ENCODE results near the gene TSFM. TPM values are rescaled to one million over a fixed set of nuclear protein-coding genes. Genes with fewer than 3 reads are reported as not detected.
A peak's percentile ranks its signal among the peaks of the same experiment; 100 is the strongest.

The TSFM gene
- total and polyA plus RNA-seq, 2 of the 13 experiments (the other 11 are each of a cell fraction or from before 2014, with no cell fraction given), result 29.8 to 68.3 TPM

DNA sequence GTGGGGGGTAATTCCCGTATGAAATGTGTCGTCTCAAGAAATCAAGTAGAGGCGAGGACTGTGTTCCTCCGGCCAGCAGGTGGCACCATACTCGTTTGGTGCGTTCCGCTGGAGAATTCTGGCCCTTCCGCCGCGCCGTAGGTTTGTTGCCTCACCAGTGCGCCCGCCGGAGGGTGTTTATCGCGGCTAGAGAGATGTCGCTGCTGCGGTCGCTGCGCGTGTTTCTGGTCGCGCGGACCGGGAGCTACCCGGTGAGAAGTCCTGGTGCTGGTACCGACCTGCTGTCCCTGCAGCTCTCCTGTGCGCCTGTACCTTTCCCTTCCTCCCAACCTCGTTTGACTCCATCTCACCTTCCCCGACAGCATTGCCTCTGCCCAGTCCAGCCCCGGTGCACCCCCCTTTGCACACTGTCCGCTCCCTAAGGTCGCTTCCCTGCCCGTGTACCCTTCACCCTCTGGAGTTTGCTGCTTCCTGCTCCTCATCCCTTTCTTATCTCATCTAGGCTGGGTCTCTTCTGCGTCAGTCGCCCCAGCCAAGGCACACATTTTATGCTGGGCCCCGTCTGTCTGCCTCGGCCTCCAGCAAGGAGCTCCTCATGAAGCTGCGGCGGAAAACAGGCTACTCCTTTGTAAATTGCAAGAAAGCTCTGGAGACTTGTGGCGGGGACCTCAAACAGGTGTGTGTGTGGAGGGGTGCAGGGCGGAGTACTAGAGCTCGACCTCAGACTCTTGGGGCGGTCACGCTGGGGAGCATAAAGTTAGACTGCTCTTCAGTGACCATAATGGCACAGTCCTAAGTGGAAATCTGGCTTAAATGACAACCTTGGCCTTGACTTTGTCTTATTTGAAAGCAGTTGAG is at the start of gene TSFM (continued):
- TF ChIP-seq, protein P1, sequence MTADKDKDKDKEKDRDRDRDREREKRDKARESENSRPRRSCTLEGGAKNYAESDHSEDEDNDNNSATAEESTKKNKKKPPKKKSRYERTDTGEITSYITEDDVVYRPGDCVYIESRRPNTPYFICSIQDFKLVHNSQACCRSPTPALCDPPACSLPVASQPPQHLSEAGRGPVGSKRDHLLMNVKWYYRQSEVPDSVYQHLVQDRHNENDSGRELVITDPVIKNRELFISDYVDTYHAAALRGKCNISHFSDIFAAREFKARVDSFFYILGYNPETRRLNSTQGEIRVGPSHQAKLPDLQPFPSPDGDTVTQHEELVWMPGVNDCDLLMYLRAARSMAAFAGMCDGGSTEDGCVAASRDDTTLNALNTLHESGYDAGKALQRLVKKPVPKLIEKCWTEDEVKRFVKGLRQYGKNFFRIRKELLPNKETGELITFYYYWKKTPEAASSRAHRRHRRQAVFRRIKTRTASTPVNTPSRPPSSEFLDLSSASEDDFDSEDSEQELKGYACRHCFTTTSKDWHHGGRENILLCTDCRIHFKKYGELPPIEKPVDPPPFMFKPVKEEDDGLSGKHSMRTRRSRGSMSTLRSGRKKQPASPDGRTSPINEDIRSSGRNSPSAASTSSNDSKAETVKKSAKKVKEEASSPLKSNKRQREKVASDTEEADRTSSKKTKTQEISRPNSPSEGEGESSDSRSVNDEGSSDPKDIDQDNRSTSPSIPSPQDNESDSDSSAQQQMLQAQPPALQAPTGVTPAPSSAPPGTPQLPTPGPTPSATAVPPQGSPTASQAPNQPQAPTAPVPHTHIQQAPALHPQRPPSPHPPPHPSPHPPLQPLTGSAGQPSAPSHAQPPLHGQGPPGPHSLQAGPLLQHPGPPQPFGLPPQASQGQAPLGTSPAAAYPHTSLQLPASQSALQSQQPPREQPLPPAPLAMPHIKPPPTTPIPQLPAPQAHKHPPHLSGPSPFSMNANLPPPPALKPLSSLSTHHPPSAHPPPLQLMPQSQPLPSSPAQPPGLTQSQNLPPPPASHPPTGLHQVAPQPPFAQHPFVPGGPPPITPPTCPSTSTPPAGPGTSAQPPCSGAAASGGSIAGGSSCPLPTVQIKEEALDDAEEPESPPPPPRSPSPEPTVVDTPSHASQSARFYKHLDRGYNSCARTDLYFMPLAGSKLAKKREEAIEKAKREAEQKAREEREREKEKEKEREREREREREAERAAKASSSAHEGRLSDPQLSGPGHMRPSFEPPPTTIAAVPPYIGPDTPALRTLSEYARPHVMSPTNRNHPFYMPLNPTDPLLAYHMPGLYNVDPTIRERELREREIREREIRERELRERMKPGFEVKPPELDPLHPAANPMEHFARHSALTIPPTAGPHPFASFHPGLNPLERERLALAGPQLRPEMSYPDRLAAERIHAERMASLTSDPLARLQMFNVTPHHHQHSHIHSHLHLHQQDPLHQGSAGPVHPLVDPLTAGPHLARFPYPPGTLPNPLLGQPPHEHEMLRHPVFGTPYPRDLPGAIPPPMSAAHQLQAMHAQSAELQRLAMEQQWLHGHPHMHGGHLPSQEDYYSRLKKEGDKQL (CRISPR knock-in tag; IDR thresholded peaks at IDR 0.05; ENCODE audit: low read depth), result no peak
- TF ChIP-seq PLRG1 (conservative IDR thresholded peaks at IDR 0.05), result no peak
- no peak for TF ChIP-seq ZNF550 (CRISPR knock-in tag; IDR thresholded peaks at IDR 0.05; ENCODE audit: borderline replicate concordance)
- peak; percentile 79 for TF ChIP-seq FOXA3 (CRISPR knock-in tag; IDR thresholded peaks at IDR 0.05)
- peak; percentile 41; the same call in 1 of the 2 replicates for TF ChIP-seq GABPA (IDR thresholded peaks at IDR 0.05; ENCODE audit: low read depth, low read length)
- peak; percentile 82 for TF ChIP-seq GABPA (CRISPR knock-in tag; IDR thresholded peaks at IDR 0.05; ENCODE audit: low read depth)
- no peak for TF ChIP-seq KDM6A (CRISPR knock-in tag; IDR thresholded peaks at IDR 0.05; ENCODE audit: low read depth)
- TF ChIP-seq ZNF235 (CRISPR knock-in tag; IDR thresholded peaks at IDR 0.05; ENCODE audit: borderline replicate concordance), result peak; percentile 66; the same call in 1 of the 2 replicates
- no peak for TF ChIP-seq MTA1 (CRISPR knock-in tag; IDR thresholded peaks at IDR 0.05; ENCODE audit: borderline replicate concordance)
- 0 out of 2 replicates have a peak, but pooled peaks have one; percentile 43 for TF ChIP-seq SP2 (CRISPR knock-in tag; IDR thresholded peaks at IDR 0.05)
- peak; percentile 93 for TF ChIP-seq CREM (IDR thresholded peaks at IDR 0.05)
- no peak for TF ChIP-seq CREM (CRISPR knock-in tag; IDR thresholded peaks at IDR 0.05)
- TF ChIP-seq PITX1 (CRISPR knock-in tag; IDR thresholded peaks at IDR 0.05), result peak; percentile 57; the same call in 1 of the 2 replicates
- 0 out of 2 replicates have a peak, but pooled peaks have one; percentile 18 for TF ChIP-seq ZNF790 (CRISPR knock-in tag; IDR thresholded peaks at IDR 0.05; ENCODE audit: borderline replicate concordance)
- no peak for TF ChIP-seq STAT5B (CRISPR knock-in tag; IDR thresholded peaks at IDR 0.05)
- peak; percentile 94; the same call in 1 of the 2 replicates for TF ChIP-seq ZNF788 (CRISPR knock-in tag; IDR thresholded peaks at IDR 0.05; ENCODE audit: borderline replicate concordance)
- TF ChIP-seq ZNF572 (CRISPR knock-in tag; IDR thresholded peaks at IDR 0.05), result no peak
- TF ChIP-seq, protein P2, sequence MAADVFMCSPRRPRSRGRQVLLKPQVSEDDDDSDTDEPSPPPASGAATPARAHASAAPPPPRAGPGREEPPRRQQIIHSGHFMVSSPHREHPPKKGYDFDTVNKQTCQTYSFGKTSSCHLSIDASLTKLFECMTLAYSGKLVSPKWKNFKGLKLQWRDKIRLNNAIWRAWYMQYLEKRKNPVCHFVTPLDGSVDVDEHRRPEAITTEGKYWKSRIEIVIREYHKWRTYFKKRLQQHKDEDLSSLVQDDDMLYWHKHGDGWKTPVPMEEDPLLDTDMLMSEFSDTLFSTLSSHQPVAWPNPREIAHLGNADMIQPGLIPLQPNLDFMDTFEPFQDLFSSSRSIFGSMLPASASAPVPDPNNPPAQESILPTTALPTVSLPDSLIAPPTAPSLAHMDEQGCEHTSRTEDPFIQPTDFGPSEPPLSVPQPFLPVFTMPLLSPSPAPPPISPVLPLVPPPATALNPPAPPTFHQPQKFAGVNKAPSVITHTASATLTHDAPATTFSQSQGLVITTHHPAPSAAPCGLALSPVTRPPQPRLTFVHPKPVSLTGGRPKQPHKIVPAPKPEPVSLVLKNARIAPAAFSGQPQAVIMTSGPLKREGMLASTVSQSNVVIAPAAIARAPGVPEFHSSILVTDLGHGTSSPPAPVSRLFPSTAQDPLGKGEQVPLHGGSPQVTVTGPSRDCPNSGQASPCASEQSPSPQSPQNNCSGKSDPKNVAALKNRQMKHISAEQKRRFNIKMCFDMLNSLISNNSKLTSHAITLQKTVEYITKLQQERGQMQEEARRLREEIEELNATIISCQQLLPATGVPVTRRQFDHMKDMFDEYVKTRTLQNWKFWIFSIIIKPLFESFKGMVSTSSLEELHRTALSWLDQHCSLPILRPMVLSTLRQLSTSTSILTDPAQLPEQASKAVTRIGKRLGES (CRISPR knock-in tag; IDR thresholded peaks at IDR 0.05; ENCODE audit: borderline replicate concordance), result no peak
- TF ChIP-seq ZNF337 (CRISPR knock-in tag; IDR thresholded peaks at IDR 0.05; ENCODE audit: borderline replicate concordance, low read depth), result no peak
- TF ChIP-seq GTF3A (CRISPR knock-in tag; conservative IDR thresholded peaks at IDR 0.05), result no peak; the same call in 1 of the 2 replicates
- TF ChIP-seq MAFK (conservative IDR thresholded peaks at IDR 0.05 in 1 of 2, IDR thresholded peaks at IDR 0.05 in 1 of 2; ENCODE audit: low read length in 2 of 2), result no peak
